Spleen (tissue), 7 donors: ENCODE data around the gene HLA-DPB1.
A peak's percentile ranks its signal among the peaks of the same experiment; 100 is the strongest.

ENCODE experiments used
- POLR2A ChIP-seq, 3 donors: fragments of 450-650 bp; IDR thresholded peaks; one replicate each; pipeline ENCODE4 v1.5.1; 2017; ENCODE audit warnings: antibody characterized with exemption in 3 of 3, mild to moderate bottlenecking in 1 of 3
- POLR2AphosphoS5 ChIP-seq, 3 donors: sonication (generic); formaldehyde crosslinking; IDR thresholded peaks; one replicate each; pipeline ENCODE4 v1.5.1; 2017; ENCODE audit warnings: antibody characterized with exemption in 3 of 3
- TF ChIP-seq, protein P1 (sequence below), 11 experiments: fragments of 200-600 bp in 7 of 11; fragments of 450-650 bp in 4 of 11; sonication (generic) in 4 of 11; IDR thresholded peaks in 8 of 11; conservative IDR thresholded peaks in 3 of 11; 1 replicate in 7 of 11; 2 replicates in 4 of 11; pipeline versions ENCODE4 v1.4.0 to v1.8.0; 2016 to 2021; ENCODE audit warnings: antibody characterized with exemption in 11 of 11, inconsistent platforms in 4 of 11, mild to moderate bottlenecking in 1 of 11
- donor health status: DM: no; HTN: no; CAD: no; lungs with moderate emphysema.
- donor health status: DM: no; HTN: no; CAD: no.
- donor health status: DM: no; HTN: no; CAD: no.

DNA sequence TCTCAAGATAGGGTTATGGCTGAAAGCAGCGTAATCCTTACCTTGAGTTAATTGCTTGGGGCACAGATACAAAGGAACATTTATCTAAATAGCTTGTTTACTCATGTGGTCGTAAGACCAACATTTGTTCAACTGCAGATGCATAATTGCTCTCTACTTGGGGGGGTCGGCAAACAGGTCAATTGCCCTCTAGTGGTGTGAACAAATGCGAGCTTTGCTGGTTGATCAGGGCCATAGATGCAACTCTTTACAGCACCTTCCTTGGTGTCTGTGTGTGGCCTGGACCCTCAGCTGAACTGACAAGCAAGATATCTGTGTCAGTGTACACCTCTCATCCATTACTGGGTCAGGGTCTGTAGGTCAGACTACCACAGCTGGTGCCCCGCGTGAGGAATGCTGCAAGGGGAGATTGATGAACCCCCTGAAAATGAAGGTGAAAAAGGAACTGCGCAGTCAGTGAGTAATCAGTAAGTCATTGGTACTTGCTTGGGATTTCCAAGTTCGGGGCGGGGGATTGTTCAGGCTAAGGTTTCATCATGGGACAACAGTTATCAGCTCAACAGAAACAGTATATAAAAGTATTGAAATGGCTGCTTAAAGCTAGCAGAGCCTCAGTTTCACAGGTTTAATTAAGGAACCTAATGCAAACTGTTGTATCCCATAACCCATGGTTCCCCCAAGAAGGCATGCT, 26.3 kb upstream of the HLA-DPB1 start:
- TF ChIP-seq, protein P1, sequence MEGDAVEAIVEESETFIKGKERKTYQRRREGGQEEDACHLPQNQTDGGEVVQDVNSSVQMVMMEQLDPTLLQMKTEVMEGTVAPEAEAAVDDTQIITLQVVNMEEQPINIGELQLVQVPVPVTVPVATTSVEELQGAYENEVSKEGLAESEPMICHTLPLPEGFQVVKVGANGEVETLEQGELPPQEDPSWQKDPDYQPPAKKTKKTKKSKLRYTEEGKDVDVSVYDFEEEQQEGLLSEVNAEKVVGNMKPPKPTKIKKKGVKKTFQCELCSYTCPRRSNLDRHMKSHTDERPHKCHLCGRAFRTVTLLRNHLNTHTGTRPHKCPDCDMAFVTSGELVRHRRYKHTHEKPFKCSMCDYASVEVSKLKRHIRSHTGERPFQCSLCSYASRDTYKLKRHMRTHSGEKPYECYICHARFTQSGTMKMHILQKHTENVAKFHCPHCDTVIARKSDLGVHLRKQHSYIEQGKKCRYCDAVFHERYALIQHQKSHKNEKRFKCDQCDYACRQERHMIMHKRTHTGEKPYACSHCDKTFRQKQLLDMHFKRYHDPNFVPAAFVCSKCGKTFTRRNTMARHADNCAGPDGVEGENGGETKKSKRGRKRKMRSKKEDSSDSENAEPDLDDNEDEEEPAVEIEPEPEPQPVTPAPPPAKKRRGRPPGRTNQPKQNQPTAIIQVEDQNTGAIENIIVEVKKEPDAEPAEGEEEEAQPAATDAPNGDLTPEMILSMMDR (IDR thresholded peaks at IDR 0.05 in 8 of 11, conservative IDR thresholded peaks at IDR 0.05 in 3 of 11), result peak in 5 of 11 experiments; percentile 5 to 25 (median 22)
- no peak for TF ChIP-seq POLR2AphosphoS5 (IDR thresholded peaks at IDR 0.05)
- TF ChIP-seq POLR2A (IDR thresholded peaks at IDR 0.05), result no peak
